Body of pancreas (tissue), 4 donors: ENCODE measurements around the gene DCTN2. TPM values are rescaled to one million over a fixed set of nuclear protein-coding genes. Genes with fewer than 3 reads are reported as not detected.
"Not testable (repeated sequence)": the region's sequence is repeated elsewhere in the genome, so short reads cannot be mapped to it uniquely, and the experiment has no call there.

ENCODE experiments used
- ATAC-seq: fragments of 150-250 bp; one replicate; pipeline ENCODE4 v1.9.1; 2016
- DNase-seq, 4 donors: peaks; one replicate each; pipeline ENCODE4 v3.0.0-alpha.2; 2019
- H3K27ac ChIP-seq, 4 donors: fragments of 200-600 bp; sonication (generic); 1 replicate in 3 of 4; 2 replicates in 1 of 4; pipeline versions ENCODE4 v1.5.1 to v1.6.1; 2016 to 2019; ENCODE audit warnings: mild to moderate bottlenecking in 1 of 4, mixed read lengths in 1 of 4, moderate library complexity in 1 of 4
- H3K27me3 ChIP-seq, 2 donors: fragments of 200-600 bp; sonication (generic); one replicate each; pipeline ENCODE4 v1.6.0; 2016; ENCODE audit warnings: mild to moderate bottlenecking in 1 of 2
- H3K36me3 ChIP-seq, 2 donors: fragments of 200-600 bp; sonication (generic); replicated peaks in 1 of 2; 2 replicates each; pipeline ENCODE4 v1.5.1; 2016; ENCODE audit warnings: low read depth in 2 of 2; ENCODE audit not compliant: insufficient read depth in 1 of 2
- H3K4me1 ChIP-seq: fragments of 200-600 bp; sonication (generic); one replicate; pipeline ENCODE4 v1.6.0; 2016
- H3K4me3 ChIP-seq, 2 donors: fragments of 200-600 bp; sonication (generic); 1 replicate in 1 of 2; 2 replicates in 1 of 2; pipeline ENCODE4 v1.5.1; 2016 to 2019
- H3K9me3 ChIP-seq, 3 donors: fragments of 200-600 bp; sonication (generic); 1 replicate in 2 of 3; 2 replicates in 1 of 3; pipeline ENCODE4 v1.5.1; 2016
- CTCF ChIP-seq, 7 experiments: fragments of 450-650 bp in 4 of 7; fragments of 200-600 bp in 3 of 7; sonication (generic) in 3 of 7; IDR thresholded peaks; one replicate each; pipeline ENCODE4 v1.5.1; 2016 to 2019; ENCODE audit warnings: antibody characterized with exemption in 7 of 7
- POLR2A ChIP-seq, 3 donors: fragments of 450-650 bp; IDR thresholded peaks; one replicate each; pipeline ENCODE4 v1.6.1; 2016; ENCODE audit warnings: antibody characterized with exemption in 3 of 3, mild to moderate bottlenecking in 2 of 3
- WGBS, 2 donors: methylation state at CpG; one replicate each; pipeline ENCODE4 v1.1.5; 2017; 5-methylcytosine and 5-hydroxymethylcytosine counted together
- intact Hi-C: fragments of 100-400 bp; cut with DNase I; formaldehyde crosslinking; loops from one replicate; pipeline ENCODE4 v1.15.1; 2023
- total RNA-seq, 2 donors: library from RNA; depleted of rRNA; stranded (reverse); fragments of >200 nt; gene quantifications; one replicate each; pipeline ENCODE4 v1.1.0, GENCODE V29; 2016

Gene DCTN2
- total RNA-seq, 2 donors from 2014 or later, result 80.1 to 89.2 TPM

GRCh38 chr12:57571926-57572762 lies 25.2 kb upstream of the DCTN2 start:
- Histone ChIP-seq H3K4me1 (no peaks in the 10 kb centered on the region), H3K9me3 (no peaks in the 10 kb centered on the region), H3K27ac (no peak overlapping the region), H3K36me3 (no peaks in the 10 kb centered on the region), H3K4me3 (no peak overlapping the region), H3K27me3 (no peaks in the 10 kb centered on the region)
- DNase-seq (no peak), ATAC-seq (no peak)
- WGBS, 2 donors, result 81 to 86% methylated on average over 11 to 12 of the region's 12 CpGs
- TF ChIP-seq POLR2A (IDR thresholded peaks at IDR 0.05) (no peak), CTCF (IDR thresholded peaks at IDR 0.05) (no peak)
- intact Hi-C loops, result no loop called here

- H3K27me3 ChIP-seq, intact Hi-C loops, DNase-seq, ATAC-seq, H3K4me1 ChIP-seq, H3K27ac ChIP-seq, H3K36me3 ChIP-seq, H3K4me3 ChIP-seq, H3K9me3 ChIP-seq: not testable (repeated sequence)
- WGBS, 2 donors, result 78 to 84% methylated on average over 13 of the region's 13 CpGs
Measured at GRCh38 chr12:57570438-57570837, 23.4 kb upstream of the DCTN2 start.

GRCh38 chr12:57569858-57570257 lies 22.9 kb upstream of the DCTN2 start:
- H3K27me3 ChIP-seq, result no peaks in the 10 kb centered on the region
- no peak for TF ChIP-seq POLR2A (IDR thresholded peaks at IDR 0.05)
- no peak for TF ChIP-seq CTCF (IDR thresholded peaks at IDR 0.05)
- H3K4me3 ChIP-seq, result no peak overlapping the region
- H3K27ac ChIP-seq, result no peak overlapping the region
- 82 to 84% methylated on average over 18 of the region's 18 CpGs for WGBS, 2 donors
- H3K4me1 ChIP-seq, result no peaks in the 10 kb centered on the region
- DNase-seq (no peak), ATAC-seq (no peak)
- H3K9me3 ChIP-seq, result no peaks in the 10 kb centered on the region
- intact Hi-C loops, result no loop called here
- no peaks in the 10 kb centered on the region for H3K36me3 ChIP-seq

- Histone ChIP-seq H3K9me3 (no peaks in the 10 kb centered on the region), H3K4me3 (no peak overlapping the region), H3K4me1 (no peaks in the 10 kb centered on the region), H3K36me3 (no peaks in the 10 kb centered on the region), H3K27ac (no peak overlapping the region), H3K27me3 (no peaks in the 10 kb centered on the region)
- intact Hi-C loops, result no loop called here
- no peak for ATAC-seq
- 78 to 80% methylated on average over 4 to 6 of the region's 6 CpGs for WGBS, 2 donors
- DNase-seq, result no peak
- no peak for TF ChIP-seq POLR2A (IDR thresholded peaks at IDR 0.05)
- no peak for TF ChIP-seq CTCF (IDR thresholded peaks at IDR 0.05)
Measured at GRCh38 chr12:57568838-57569237, 21.8 kb upstream of the DCTN2 start.

GRCh38 chr12:57564178-57564740 lies 17.3 kb upstream of the DCTN2 start:
- no peak overlapping the region for H3K27ac ChIP-seq
- no peaks in the 10 kb centered on the region for H3K36me3 ChIP-seq
- no peaks in the 10 kb centered on the region for H3K27me3 ChIP-seq
- no peak for ATAC-seq
- intact Hi-C loops, result no loop called here
- TF ChIP-seq POLR2A (IDR thresholded peaks at IDR 0.05) (no peak), CTCF (IDR thresholded peaks at IDR 0.05) (no peak)
- H3K4me3 ChIP-seq, result no peak overlapping the region
- no peak for DNase-seq
- WGBS, 2 donors, result 70 to 78% methylated on average over 7 of the region's 7 CpGs
- H3K4me1 ChIP-seq, result no peaks in the 10 kb centered on the region
- H3K9me3 ChIP-seq, result no peaks in the 10 kb centered on the region
